Cardiac fibroblast (primary cell): ENCODE results near the gene FBLN1.
"Not testable (repeated sequence)": the region's sequence is repeated elsewhere in the genome, so short reads cannot be mapped to it uniquely, and the experiment has no call there.

Experiments used
- DNase-seq, 2 donors: peaks; one replicate each; pipeline versions ENCODE4 v3.0.0 to v3.0.0-alpha.2; 2010; ENCODE audit warnings: low read depth in 2 of 2
- H3K4me3 ChIP-seq, 2 donors: replicated peaks in 1 of 2; 1 replicate in 1 of 2; 2 replicates in 1 of 2; pipeline ENCODE4 v1.5.1; 2011; ENCODE audit warnings: low read depth in 2 of 2, low read length in 2 of 2, mild to moderate bottlenecking in 2 of 2, moderate library complexity in 1 of 2
- TF ChIP-seq, protein P1 (sequence below): IDR thresholded peaks from one replicate; pipeline ENCODE4 v1.5.1; 2011; ENCODE audit warnings: low read depth, mild to moderate bottlenecking, low read length, inconsistent platforms

The FBLN1 gene

DNA sequence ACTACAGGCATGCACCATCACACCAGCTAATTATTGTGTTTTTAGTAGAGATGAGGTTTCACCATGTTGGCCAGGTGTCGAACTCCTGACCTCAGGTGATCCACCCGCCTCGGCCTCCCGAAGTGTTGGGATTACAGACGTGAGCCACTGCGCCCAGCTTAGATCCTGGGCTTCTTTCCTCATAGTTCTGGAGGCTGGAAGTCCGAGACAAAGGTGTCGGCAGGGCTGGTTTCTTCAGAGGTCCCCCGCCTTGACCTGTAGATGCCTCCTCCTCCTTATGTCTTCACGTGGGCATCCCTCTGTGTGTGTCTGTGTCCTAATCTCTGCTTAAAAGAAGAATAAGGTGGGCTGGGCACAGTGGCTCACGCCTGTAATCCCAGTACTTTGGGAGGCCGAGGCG is 44.2 kb upstream of the FBLN1 start:
- H3K4me3 ChIP-seq = no peak overlapping the region
- DNase-seq = no peak
- TF ChIP-seq, protein P1, sequence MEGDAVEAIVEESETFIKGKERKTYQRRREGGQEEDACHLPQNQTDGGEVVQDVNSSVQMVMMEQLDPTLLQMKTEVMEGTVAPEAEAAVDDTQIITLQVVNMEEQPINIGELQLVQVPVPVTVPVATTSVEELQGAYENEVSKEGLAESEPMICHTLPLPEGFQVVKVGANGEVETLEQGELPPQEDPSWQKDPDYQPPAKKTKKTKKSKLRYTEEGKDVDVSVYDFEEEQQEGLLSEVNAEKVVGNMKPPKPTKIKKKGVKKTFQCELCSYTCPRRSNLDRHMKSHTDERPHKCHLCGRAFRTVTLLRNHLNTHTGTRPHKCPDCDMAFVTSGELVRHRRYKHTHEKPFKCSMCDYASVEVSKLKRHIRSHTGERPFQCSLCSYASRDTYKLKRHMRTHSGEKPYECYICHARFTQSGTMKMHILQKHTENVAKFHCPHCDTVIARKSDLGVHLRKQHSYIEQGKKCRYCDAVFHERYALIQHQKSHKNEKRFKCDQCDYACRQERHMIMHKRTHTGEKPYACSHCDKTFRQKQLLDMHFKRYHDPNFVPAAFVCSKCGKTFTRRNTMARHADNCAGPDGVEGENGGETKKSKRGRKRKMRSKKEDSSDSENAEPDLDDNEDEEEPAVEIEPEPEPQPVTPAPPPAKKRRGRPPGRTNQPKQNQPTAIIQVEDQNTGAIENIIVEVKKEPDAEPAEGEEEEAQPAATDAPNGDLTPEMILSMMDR = no peak

DNA sequence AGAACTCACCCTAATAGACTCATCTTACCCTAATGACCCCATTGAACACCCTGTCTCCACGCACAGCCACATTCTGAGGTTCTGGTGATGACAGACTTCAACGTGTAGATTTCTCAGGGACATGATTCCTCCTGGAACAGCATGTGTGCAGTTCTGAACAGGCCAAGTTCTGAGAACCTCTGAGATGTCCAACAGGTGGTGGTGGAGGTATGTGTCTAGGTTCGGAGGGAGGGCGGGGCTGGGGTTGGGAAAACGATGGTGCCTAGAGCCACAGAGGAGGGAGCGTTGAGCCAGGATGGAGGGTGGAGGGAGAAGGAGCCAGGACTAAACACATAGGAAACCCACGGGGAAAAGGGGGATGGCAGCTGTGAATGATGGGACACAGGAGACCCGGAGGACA is 43.4 kb upstream of the FBLN1 start:
- DNase-seq = no peak
- H3K4me3 ChIP-seq = no peak overlapping the region
- TF ChIP-seq, protein P1 = no peak

DNA sequence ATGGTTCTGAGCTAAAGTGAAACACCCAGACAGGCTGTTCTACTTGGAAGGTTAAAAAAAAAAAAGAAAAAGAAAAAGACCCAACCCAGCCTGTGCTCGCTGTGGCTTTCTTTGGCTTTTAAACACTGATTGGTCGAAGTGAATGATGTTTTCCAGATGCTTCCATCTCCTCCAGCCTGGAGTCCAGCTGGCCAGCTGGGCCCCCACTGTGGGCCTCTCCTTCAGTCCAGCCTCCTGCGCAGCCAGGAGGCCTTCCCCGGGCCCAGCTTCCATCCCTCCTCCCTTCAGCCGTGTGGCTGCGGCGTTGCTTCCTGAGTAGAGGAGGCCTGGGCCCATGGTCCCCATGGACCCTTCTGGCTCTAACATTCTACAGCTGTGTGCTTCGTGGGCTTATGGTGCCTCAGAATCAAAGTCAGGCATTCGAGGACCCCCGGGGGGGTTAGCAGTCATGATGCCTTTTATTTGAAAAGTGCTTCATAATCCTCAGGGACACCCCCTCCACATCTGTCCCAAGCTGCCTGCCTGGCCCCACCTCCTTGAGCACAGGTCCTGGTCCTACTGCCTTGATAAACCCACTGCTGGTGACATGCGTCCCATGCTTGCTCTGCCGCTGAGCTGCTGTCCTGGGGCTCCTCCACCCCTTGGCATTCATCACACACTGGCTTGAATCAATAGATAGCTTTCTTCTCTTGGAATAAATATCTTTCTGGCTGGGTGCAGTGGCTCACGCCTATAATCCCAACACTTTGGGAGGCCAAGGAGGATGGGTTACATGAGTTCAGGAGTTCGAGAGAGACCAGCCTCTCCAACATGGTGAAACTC is 42.2 kb upstream of the FBLN1 start:
- TF ChIP-seq, protein P1 = no peak
- H3K4me3 ChIP-seq = no peak overlapping the region
- DNase-seq = peak; percentile 16 to 92

DNA sequence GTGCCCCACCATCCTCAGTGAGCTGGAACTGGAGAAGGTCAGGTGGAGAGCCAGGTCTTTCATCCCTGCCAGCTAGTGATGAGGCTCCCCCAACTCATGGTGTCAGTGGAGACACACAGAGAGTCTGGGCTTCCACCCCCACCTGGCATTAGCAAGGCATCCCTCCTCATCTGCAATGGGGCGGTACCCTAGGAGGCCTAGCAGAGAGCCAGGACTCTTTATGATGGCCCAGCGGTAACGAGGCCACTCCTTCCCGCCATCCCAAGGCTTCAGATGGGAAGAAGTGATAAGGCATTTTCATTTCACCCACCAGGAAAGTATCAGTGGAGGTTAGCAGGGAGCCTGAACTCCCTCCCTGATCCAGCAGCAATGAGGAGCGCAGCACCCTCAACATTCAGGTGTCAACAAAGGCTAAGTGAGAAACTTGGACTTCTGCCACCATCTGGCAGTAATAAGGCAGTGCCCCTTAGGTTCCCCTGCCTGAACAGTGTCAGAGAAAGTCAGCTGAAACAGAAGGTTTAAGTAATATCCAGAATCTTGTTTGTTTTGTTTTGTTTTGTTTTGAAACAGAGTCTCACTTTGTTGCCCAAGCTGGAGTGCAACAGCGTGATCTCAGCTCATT is 40.5 kb upstream of the FBLN1 start:
- TF ChIP-seq, protein P1 = no peak
- DNase-seq = no peak
- H3K4me3 ChIP-seq = no peak overlapping the region

DNA sequence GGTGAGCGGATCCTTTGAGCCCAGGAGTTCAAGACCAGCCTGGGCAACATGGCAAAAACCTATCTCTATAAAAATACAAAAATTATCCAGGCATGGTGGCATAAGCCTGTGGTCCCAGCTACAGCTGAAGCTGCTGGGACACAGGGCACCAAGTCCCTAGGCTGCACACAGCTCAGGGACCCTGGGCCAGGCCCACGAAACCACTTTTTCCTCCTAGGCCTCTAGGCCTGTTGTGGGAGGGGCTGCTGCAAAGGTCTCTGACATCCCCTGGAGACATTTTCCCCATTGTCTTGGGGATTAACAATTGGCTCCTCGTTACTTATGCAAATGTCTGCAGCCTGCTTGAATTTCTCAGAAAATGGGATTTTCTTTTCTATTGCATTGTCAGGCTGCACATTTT is 39.0 kb upstream of the FBLN1 start:
- not testable (repeated sequence) for DNase-seq, H3K4me3 ChIP-seq

DNA sequence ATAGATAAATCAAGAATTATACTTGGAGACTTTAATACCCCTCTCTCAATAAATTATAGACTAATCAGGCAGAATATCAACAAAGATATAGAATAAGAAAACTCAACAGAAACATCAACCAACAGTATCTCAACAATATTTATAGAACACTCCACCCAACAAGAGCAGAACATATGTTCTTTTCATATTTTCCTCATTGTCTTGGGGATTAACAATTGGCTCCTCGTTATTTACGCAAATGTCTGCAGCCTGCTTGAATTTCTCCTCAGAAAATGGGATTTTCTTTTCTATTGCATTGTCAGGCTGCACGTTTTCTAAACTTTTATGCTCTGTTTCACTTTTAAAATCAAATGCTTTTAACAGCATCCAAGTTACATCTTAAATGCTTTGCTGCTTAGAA is 37.0 kb upstream of the FBLN1 start:
- DNase-seq = no peak
- TF ChIP-seq, protein P1 = no peak
- H3K4me3 ChIP-seq = no peak overlapping the region

DNA sequence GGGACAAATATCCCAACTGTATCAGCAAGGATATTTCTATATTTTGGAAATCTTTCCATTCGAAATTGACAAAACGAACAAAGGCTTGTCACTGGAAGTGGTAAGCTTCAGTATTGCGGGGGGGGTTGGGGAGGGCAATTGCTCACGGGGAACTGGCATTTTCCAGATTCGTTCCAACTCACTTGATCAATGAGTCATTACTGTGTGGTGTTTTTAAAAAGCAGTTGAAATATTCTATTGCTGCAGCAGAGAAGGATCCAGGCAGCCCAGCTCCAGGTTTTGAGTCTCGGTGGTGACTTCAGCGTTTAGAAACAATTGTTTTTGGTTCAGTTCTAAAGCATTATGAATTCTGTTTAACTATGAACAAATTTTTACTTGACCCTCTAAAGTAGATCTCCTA is 33.8 kb upstream of the FBLN1 start:
- peak; percentile 62 to 64 for DNase-seq
- TF ChIP-seq, protein P1 = no peak
- no peak overlapping the region for H3K4me3 ChIP-seq
